Mesothelial cell of epicardium (in vitro differentiated cells): ENCODE data around the gene ST7L. TPM values are rescaled to one million over a fixed set of nuclear protein-coding genes. Genes with fewer than 3 reads are reported as not detected.

Experiments used
- DNase-seq, 2 experiments: peaks; one replicate each; pipeline ENCODE4 v3.0.0; 2021; ENCODE audit warnings: low spot score in 2 of 2; ENCODE audit not compliant: unreplicated experiment in 2 of 2
- H3K27ac Mint-ChIP-seq: 2 replicates; pipeline ENCODE4 v1.8.0; 2021; ENCODE audit warnings: mixed read lengths
- H3K27me3 Mint-ChIP-seq: 2 replicates; pipeline ENCODE4 v1.8.0; 2021; ENCODE audit warnings: low read depth, mixed read lengths
- H3K36me3 Mint-ChIP-seq: 2 replicates; pipeline ENCODE4 v1.8.0; 2021; ENCODE audit warnings: mixed read lengths
- H3K4me1 Mint-ChIP-seq: 2 replicates; pipeline ENCODE4 v1.8.0; 2021; ENCODE audit warnings: mixed read lengths
- H3K4me3 Mint-ChIP-seq: 2 replicates; pipeline ENCODE4 v1.8.0; 2021; ENCODE audit warnings: mild to moderate bottlenecking, moderate library complexity, mixed read lengths
- H3K9me3 Mint-ChIP-seq: 2 replicates; pipeline ENCODE4 v1.8.0; 2021; ENCODE audit warnings: mixed read lengths
- CTCF ChIP-seq: fragments of 200-600 bp; sonication (generic); IDR thresholded peaks from one replicate; pipeline ENCODE4 v1.5.0; 2021; ENCODE audit warnings: antibody characterized with exemption; ENCODE audit not compliant: unreplicated experiment
- total RNA-seq: library from RNA; stranded (reverse); gene quantifications from 3 replicates; pipeline ENCODE4 v1.2.1, GENCODE V29; 2021

Gene ST7L
- total RNA-seq, result 26.5 to 30.0 TPM (median 27.6 TPM) in 3 replicates

- Mint-ChIP-seq H3K27me3 (no peaks in the 10 kb centered on the region), H3K9me3 (no peaks in the 10 kb centered on the region), H3K36me3 (peaks cover 8% of the 10 kb centered on the region), H3K4me3 (peak within 1 kb of the TSS; percentile 99), H3K27ac (peak within 1 kb of the TSS; percentile 99), H3K4me1 (peaks cover 36% of the 10 kb centered on the region)
- no peak for TF ChIP-seq CTCF
- peak; percentile 46 to 71 for DNase-seq
These were observed at the start of gene ST7L for GRCh38 chr1:112618721-112619517. Gene ST7L (minus strand): TSS chr1:112619141. CDS start chr1:112619113, 28 bp downstream.

GRCh38 chr1:112666946-112667345, 48.0 kb upstream of the ST7L start:
- no peaks in the 10 kb centered on the region for H3K27me3 Mint-ChIP-seq
- H3K4me1 Mint-ChIP-seq, result peaks cover 6% of the 10 kb centered on the region
- H3K4me3 Mint-ChIP-seq, result no peak overlapping the region
- H3K36me3 Mint-ChIP-seq, result peaks cover 57% of the 10 kb centered on the region
- no peak for TF ChIP-seq CTCF
- DNase-seq, result no peak
- H3K27ac Mint-ChIP-seq, result no peak overlapping the region
- H3K9me3 Mint-ChIP-seq, result no peaks in the 10 kb centered on the region

- Mint-ChIP-seq H3K9me3 (no peaks in the 10 kb centered on the region), H3K4me1 (no peaks in the 10 kb centered on the region), H3K4me3 (no peak overlapping the region), H3K36me3 (peaks cover 61% of the 10 kb centered on the region), H3K27me3 (no peaks in the 10 kb centered on the region), H3K27ac (no peak overlapping the region)
- no peak for DNase-seq
- no peak for TF ChIP-seq CTCF
These were observed 46.9 kb upstream of the ST7L start for GRCh38 chr1:112665857-112666256.

- H3K27ac Mint-ChIP-seq, result no peak overlapping the region
- no peak for DNase-seq
- no peaks in the 10 kb centered on the region for H3K9me3 Mint-ChIP-seq
- H3K4me1 Mint-ChIP-seq, result no peaks in the 10 kb centered on the region
- no peaks in the 10 kb centered on the region for H3K27me3 Mint-ChIP-seq
- peaks cover 39% of the 10 kb centered on the region for H3K36me3 Mint-ChIP-seq
- no peak for TF ChIP-seq CTCF
- H3K4me3 Mint-ChIP-seq, result no peak overlapping the region
These were observed 32.3 kb upstream of the ST7L start for GRCh38 chr1:112651205-112651604.

GRCh38 chr1:112646225-112646624, 27.3 kb upstream of the ST7L start:
- Mint-ChIP-seq H3K4me3 (no peak overlapping the region), H3K27ac (no peak overlapping the region), H3K4me1 (peaks cover 6% of the 10 kb centered on the region), H3K9me3 (no peaks in the 10 kb centered on the region), H3K36me3 (peaks cover 44% of the 10 kb centered on the region), H3K27me3 (no peaks in the 10 kb centered on the region)
- TF ChIP-seq CTCF, result no peak
- DNase-seq, result no peak
